ENCODE measurements around the gene ING3.

GRCh38 chr7:121002048-121002756 lies 51.6 kb downstream of the ING3 start:
- TF ChIP-seq POLR2A (IDR thresholded peaks at IDR 0.05; ENCODE audit: low read depth) = no peak
- TF ChIP-seq CTCF (IDR thresholded peaks at IDR 0.05) = no peak

Measured in esophagus muscularis mucosa (tissue), 3 donors.